NCI-H2107 treated with DMSO at 0.1 percent for 48 hours (cell line): ENCODE measurements around the gene APOLD1.
"Not testable (repeated sequence)": the region's sequence is repeated elsewhere in the genome, so short reads cannot be mapped to it uniquely, and the experiment has no call there.

Experiments
- DNase-seq: peaks from one replicate; lab custom pipeline; 2025; ENCODE audit not compliant: unreplicated experiment; lab: John Stamatoyannopoulos, UW

Gene APOLD1

GRCh38 chr12:12839003-12839395 is 53.5 kb downstream of the APOLD1 start:
- no peak for DNase-seq

GRCh38 chr12:12839439-12839838 is 54.0 kb downstream of the APOLD1 start:
- not testable (repeated sequence) for DNase-seq

GRCh38 chr12:12839873-12840579 is 54.6 kb downstream of the APOLD1 start:
- no peak for DNase-seq

GRCh38 chr12:12840580-12840899 is 55.1 kb downstream of the APOLD1 start:
- DNase-seq, result no peak
